PC-9 (cell line): Measurements from ENCODE around the gene CTLA4.

Experiments
- CTCF ChIP-seq: fragments of 200-600 bp; sonication (generic); conservative IDR thresholded peaks from 2 replicates; pipeline ENCODE4 v1.6.1; 2017; ENCODE audit warnings: mixed run types, antibody characterized with exemption, mild to moderate bottlenecking, moderate library complexity
- EZH2 ChIP-seq: fragments of 200-600 bp; sonication (generic); IDR thresholded peaks from 2 replicates; pipeline ENCODE4 v1.8.0; 2017; ENCODE audit warnings: antibody characterized with exemption, low read depth

- TF ChIP-seq EZH2 (no peak), CTCF (no peak)
Observed at GRCh38 chr2:203914546-203915182, 47.1 kb downstream of the CTLA4 start.
